ENCODE results near the gene CCDC112. TPM values are rescaled to one million over a fixed set of nuclear protein-coding genes. Genes with fewer than 3 reads are reported as not detected.
"Not testable (repeated sequence)": the region's sequence is repeated elsewhere in the genome, so short reads cannot be mapped to it uniquely, and the experiment has no call there.

CCDC112 gene
- total RNA-seq, 4 donors from 2014 or later = 6.8 to 13.2 (median 10.5) TPM

GRCh38 chr5:115262321-115263077 lies 34.0 kb downstream of the CCDC112 start, which contains the start of gene PGGT1B:
TSS of gene PGGT1B (minus strand) at chr5:115262877. CDS start at chr5:115262851, 26 bp downstream.
- peak; percentile 79 to 89 (median 82) for DNase-seq
- H3K27me3 ChIP-seq = no peaks in the 10 kb centered on the region
- H3K4me3 ChIP-seq = peak within 1 kb of the TSS; percentile 73 to 89 (median 86)
- no peaks in the 10 kb centered on the region for H3K9me3 ChIP-seq
- TF ChIP-seq POLR2A (IDR thresholded peaks at IDR 0.05) (no peak), CTCF (IDR thresholded peaks at IDR 0.05) (no peak)
- peaks cover 0 to 21% (median 5%) of the 10 kb centered on the region in 4 donors for H3K4me1 ChIP-seq
- peaks cover 0 to 4% (median 0%) of the 10 kb centered on the region in 3 donors for H3K36me3 ChIP-seq
- H3K27ac ChIP-seq = peak within 1 kb of the TSS; percentile 82 to 91 (median 84)

GRCh38 chr5:115262011-115262320 lies 34.5 kb downstream of the CCDC112 start:
- Histone ChIP-seq H3K9me3 (no peaks in the 10 kb centered on the region), H3K27me3 (no peaks in the 10 kb centered on the region), H3K4me3 (peak overlapping the region; percentile 73 to 89 (median 86)), H3K36me3 (peaks cover 0 to 2% (median 0%) of the 10 kb centered on the region in 3 donors), H3K27ac (peak overlapping the region; percentile 82 to 91 (median 84)), H3K4me1 (peaks cover 0 to 21% (median 5%) of the 10 kb centered on the region in 4 donors)
- DNase-seq = no peak
- TF ChIP-seq CTCF (IDR thresholded peaks at IDR 0.05) = no peak
- TF ChIP-seq POLR2A (IDR thresholded peaks at IDR 0.05) = no peak

GRCh38 chr5:115260248-115260647 lies 36.2 kb downstream of the CCDC112 start:
- Histone ChIP-seq H3K27ac (no peak overlapping the region), H3K9me3 (no peaks in the 10 kb centered on the region), H3K4me3 (no peak overlapping the region), H3K4me1 (peaks cover 0 to 28% (median 5%) of the 10 kb centered on the region in 4 donors), H3K27me3 (no peaks in the 10 kb centered on the region), H3K36me3 (no peaks in the 10 kb centered on the region)
- no peak for DNase-seq
- TF ChIP-seq POLR2A (IDR thresholded peaks at IDR 0.05) (no peak), CTCF (IDR thresholded peaks at IDR 0.05) (no peak)

- TF ChIP-seq POLR2A (IDR thresholded peaks at IDR 0.05) (no peak), CTCF (IDR thresholded peaks at IDR 0.05) (no peak)
- DNase-seq = no peak
- H3K27me3 ChIP-seq = no peaks in the 10 kb centered on the region
- H3K27ac ChIP-seq = no peak overlapping the region
- no peak overlapping the region for H3K4me3 ChIP-seq
- peaks cover 0 to 28% (median 5%) of the 10 kb centered on the region in 4 donors for H3K4me1 ChIP-seq
- H3K36me3 ChIP-seq = no peaks in the 10 kb centered on the region
- H3K9me3 ChIP-seq = no peaks in the 10 kb centered on the region
Measured at GRCh38 chr5:115257981-115258380, 38.5 kb downstream of the CCDC112 start.

- H3K27me3 ChIP-seq, H3K27ac ChIP-seq, H3K4me3 ChIP-seq, H3K36me3 ChIP-seq, H3K9me3 ChIP-seq: not testable (repeated sequence)
- H3K4me1 ChIP-seq = peaks cover 0 to 15% (median 0%) of the 10 kb centered on the region in 4 donors
- peak in 1 of 3 donors; percentile 54 for DNase-seq
Measured at GRCh38 chr5:115249379-115249778, 47.1 kb downstream of the CCDC112 start.

- peaks cover 0 to 9% (median 0%) of the 10 kb centered on the region in 3 donors for H3K36me3 ChIP-seq
- H3K27me3 ChIP-seq = no peaks in the 10 kb centered on the region
- no peak overlapping the region for H3K27ac ChIP-seq
- no peaks in the 10 kb centered on the region for H3K9me3 ChIP-seq
- peaks cover 0 to 28% (median 0%) of the 10 kb centered on the region in 4 donors for H3K4me1 ChIP-seq
- TF ChIP-seq CTCF (IDR thresholded peaks at IDR 0.05) = peak; percentile 13 to 89 (median 81)
- TF ChIP-seq POLR2A (IDR thresholded peaks at IDR 0.05) = no peak
- no peak overlapping the region for H3K4me3 ChIP-seq
- DNase-seq = no peak
Measured at GRCh38 chr5:115246361-115246991, 50.0 kb downstream of the CCDC112 start.
